DMS114 treated with DMSO at 0.1 percent for 48 hours (cell line): Measurements from ENCODE around the gene PGLYRP2.

Source experiments
- DNase-seq: peaks from one replicate; lab custom pipeline; 2025; ENCODE audit not compliant: unreplicated experiment; lab: John Stamatoyannopoulos, UW

The PGLYRP2 gene

DNA sequence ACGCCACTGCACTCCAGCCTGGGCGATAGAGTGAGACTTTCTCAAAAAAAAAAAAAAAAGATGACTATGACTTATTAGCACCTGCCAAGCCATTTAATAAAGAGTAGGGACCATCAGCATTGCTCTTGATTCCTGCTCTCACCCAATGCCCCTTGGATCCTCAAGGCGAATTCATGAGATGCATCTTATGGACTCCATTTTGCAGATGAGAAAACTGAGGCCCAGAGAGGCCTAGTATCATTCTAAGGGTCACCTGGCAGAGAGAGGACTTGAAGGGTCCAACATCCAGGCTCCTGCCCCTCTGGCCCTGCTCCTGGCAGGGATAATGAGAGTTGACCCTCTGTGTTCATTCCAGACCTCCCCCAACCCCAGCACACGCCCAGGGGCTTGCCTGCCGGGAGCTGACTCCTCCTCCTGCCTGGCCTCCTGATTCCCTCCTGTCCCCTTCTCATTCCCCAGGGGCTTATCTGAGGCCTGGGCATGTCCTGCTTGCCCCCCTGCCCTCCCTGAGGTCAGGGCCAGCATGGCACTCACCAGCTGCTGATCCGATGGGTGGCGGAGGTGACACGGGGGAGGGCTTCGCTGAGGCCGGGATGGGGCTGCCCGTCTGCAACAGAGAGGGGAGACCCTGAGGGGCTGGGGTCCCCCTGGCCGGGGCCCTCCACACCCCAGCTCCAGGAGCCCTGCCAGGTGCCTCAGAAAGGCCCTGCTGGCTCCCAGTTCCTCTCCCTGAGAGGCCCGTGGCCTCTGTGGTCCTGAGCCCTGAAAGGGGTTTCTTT, 37.0 kb downstream of the PGLYRP2 start:
- no peak for DNase-seq

DNA sequence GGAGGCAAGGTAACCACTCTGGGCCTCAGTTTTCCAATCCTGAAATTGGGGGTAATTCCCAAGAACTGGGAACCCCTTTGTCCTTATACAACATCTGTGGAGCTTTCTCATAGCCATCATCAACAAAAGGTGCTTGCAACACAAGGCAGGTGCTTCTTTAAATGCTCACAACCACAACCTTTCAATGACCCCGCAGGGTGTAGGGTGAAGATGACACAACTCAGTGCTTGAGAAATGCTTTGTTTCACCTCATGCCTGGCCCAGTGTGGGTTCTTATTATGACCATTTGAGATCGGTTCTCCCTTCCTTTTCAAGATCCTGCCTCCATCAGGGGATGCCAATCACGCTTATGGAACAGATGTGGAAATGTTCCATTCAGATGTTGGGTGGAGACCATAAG, 38.0 kb downstream of the PGLYRP2 start:
- no peak for DNase-seq

DNA sequence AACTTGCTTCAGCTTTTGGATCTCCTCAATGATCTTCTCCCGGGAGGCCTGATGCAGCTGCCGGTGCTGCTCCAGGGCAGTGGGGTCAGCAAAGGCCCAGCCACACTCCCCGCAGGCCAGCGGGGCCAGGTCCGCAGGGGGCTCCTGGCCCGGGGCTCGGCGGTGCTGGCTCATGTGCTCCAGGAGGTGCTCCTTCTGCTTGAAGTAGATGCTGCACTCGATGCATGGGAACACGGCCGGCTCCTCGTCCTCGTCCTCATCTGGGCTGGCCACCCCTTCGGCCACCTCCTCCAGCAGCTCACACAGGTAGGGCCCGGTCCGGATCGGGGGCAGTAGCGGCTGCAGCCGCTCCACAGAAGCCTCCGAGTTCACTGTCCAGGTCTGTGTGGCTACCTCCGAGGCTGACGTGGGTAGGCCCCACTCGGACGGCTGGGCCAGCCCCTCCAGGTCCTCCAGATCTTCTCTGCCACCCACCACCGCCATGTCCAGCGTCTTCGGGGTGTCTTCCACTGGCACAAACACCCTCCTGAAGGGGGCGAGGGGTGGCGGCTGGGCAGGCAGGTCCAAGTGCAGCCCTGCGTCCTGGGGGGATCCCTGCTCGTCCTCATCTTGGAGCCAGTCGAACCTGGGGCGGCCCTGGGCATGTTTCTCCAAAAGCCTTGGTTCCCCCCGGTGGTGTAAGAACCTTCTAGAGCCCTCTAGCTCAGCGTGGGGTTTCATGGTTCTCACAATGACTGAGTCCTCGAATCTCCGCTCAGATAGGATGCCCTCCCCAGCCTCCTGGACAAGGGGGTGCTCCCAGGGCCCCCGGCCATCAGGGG, 39.3 kb downstream of the PGLYRP2 start:
- DNase-seq: no peak

DNA sequence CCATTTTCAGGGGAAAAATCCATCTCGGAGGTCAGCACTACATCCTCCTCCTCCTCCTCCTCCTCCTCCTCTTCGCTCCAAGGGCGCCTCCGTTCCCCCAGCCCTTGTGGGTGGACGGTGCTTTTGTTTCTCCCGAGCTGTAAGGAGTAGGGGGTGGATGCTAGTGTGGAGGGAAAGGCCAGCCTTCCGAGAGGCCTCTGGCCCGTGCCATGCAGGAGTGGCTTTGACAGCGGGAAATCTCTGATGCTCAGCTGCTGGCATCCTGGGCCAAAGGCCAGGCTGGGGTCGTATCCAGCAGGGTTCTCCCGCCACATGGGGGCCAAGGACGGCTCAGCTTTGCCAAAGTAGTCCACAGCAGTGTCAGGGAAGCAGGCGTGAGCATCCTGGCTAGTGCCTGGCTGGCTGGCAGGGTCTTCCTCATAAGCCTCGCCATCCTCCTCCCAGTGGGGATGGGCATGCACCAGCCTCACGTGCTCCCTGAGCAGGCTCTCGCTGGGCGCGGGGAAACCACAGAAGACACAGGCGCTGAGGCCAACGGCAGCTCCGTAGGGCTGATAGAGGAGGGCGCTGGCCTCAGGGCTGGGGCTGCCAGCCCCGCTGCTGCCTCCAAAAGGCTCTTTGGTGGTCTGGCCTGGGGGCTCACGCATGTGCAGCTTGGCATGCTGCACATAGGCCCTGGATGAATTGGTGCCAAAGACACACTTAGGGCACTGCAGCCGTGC, 40.1 kb downstream of the PGLYRP2 start:
- no peak for DNase-seq

DNA sequence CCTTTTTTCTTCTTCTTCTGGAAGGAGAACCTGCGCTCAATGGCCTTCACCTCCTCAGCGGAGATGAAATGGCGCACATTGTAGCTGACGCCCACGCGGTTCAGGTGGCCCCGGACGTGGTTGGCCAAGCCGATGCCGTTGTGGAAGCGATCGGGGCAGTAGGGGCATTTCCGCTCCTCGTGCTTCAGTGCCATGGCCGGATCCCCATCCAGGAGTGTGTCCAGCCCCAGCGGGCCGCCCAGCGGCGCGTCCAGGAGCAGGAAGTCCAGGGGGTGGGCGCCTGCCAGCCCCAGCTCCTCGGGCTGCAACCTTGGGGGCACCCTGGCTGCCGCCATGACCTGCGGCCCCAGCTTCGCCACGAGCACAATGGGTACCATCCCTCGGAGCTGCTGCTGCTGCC, 40.7 kb downstream of the PGLYRP2 start:
- DNase-seq: no peak

DNA sequence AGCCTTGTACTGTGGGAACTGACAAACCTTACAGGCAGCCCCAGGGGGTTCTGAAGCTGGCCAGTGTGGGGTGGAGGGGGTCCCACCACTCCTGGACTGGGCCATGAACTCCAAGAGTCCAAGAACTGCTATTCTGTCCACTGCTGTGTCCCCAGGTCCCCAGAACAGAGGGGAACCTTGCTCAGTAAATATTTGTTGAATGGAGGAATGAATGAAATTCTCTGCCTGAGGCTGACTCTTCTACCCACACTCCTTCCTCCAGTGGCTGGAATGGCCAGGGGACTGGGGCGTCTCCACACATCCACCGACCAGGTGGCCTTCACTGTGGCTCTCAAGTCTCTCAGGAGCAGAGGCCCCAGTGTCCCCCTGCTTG, 41.2 kb downstream of the PGLYRP2 start:
- no peak for DNase-seq

DNA sequence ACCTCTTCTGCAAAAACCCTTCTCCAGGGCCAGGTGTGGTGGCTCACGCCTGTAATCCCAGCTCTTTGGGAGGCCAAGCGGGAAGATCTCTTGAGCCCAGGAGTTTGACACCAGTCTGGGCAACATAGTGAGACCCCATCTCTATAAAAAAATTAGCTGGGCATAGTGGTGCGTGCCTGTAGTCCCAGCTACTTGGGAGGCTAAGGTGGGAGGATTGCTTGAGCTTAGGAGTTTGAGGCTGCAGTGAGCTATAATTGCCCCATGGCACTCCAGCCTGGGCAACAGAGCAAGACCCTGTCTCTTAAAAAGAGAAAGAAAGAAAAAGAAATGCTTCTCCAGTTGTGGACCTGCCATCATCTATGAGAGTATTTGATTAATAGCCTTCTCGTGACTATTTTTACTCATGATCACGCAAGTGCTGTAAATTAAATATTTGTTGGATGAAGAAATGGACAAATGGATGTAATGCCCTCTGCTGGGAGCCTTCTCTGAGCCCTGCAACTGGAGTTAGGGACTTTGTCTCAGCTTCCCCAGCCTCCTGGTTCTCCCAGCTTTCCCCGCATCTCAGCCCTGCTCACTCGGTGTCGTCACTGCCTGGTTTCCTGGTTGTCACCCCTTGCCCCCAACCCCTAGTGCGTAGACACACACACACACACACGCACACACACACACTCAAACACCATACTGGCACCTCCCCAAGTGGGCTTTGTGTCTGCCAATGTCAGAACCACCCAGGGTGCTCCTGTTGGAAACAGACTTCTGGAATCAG, 41.8 kb downstream of the PGLYRP2 start:
- no peak for DNase-seq

DNA sequence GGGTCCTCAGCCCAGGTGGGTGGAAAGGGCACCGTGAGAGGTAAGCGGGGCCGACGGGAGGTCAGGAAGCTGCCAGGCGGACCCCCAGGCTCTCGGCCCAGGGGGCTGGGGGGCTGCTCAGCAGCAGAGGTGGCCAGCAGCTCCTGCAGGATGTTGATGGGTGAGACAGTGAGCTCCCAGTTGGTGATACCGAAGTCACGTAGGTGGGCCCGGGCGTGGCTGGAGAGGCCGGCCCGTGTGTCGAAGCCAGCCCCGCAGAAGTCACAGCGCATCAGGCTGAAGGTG, 42.5 kb downstream of the PGLYRP2 start:
- DNase-seq: no peak

DNA sequence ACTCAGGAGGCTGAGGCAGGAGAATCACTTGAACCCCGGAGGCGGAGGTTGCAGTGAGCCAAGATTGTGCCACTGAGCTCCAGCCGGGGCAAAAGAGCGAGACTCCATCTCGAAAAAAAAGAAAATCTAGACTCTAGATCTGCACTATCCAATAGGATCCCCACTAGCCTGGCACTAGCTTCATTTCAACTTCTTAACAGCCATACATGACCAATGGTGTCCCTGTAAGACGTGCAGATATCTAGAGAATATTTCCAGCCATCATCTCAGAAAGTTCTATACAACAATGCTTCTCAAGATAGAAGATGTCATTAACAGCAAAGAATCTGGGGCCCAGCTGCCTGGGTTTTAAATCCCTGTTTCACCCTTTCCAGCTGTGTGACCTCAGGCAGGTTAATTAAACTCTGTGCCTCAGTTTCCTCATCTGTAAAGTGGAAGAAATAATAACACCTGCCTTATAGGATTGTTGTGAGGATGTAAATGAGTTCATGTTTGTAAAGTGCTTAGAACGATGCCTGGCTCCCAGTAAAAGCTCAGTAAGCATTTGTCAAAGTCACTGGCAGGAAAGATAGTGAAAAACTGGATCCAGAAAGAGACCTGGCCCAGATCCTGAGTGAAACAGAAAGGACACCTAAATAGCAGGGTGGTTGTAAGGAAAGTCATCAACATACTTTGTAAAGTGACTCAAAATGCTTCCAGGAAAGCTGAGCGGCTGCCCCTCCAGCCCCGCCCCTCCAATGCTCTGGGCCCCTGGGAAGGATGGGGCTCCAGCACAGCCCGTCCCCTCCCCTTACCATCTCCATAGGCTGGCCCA, 43.1 kb downstream of the PGLYRP2 start:
- DNase-seq: no peak

DNA sequence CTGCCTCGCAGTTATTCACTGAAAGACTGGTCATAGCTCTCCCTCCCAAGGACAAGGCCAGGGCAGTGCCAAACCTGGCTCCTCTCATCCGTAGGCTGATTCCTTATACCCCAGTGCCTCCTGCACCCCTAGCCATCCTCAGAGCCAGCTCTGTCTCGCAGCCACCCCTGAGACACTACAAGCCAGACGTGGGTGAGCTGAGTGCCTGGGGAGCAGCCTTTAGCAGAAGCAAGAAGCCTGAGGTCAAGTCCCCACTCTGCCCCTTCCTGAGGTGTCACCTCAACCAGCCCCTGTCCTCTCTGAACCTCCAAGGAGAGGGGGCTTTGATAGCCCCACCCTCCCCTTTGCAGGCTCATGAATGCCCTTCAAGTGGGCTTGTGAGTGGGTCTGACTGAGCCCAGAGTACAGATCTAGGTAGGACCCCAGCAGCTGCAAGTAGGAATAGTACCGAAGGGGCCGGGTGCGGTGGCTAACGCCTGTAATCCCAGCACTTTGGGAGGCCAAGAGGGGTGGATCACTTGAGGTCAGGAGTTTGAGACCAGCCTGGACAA, 45.7 kb downstream of the PGLYRP2 start:
- no peak for DNase-seq

DNA sequence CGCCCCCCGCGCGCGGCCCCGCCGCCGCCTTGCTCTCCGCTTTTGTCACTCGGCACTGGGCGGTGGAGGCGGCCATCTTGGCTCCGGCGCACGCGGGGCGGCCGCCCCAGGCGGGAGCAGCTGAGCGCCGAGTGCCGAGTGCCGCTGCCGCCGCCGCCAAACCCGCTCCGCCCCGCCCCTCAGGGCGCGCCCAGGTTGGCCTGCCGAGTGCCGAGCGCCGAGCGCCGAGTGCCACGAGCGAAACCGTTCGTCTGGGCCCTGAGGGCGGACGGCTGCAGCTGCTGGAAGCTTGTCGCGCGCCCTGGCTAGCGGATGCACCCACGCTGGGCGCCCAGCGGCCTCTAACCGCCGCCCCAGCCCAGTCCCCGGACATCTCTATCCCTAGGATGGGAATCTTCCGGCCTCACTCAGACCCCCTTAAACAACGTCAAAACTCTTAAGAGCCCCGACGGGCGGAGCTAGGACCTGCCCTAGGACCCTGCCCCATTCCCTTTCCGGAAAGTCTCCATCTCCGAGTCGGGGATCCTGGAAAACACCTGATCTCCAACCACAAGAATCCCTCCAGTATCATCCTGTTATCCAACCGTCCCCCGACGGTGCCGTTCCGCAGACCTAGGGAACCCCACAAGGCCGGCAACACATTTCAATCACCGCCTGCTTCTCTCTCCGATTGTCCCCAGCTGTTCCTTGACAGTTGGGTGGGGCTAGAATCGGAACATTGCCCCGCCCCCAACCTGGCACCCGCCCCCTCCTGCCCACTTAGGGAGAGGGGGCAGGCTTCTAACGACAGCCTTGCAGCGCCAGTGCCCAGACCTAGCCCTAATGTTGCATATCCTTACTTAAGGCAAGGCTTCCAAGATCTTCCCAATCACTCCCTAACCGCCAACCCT, 46.4 kb downstream of the PGLYRP2 start:
- DNase-seq: peak; percentile 77

DNA sequence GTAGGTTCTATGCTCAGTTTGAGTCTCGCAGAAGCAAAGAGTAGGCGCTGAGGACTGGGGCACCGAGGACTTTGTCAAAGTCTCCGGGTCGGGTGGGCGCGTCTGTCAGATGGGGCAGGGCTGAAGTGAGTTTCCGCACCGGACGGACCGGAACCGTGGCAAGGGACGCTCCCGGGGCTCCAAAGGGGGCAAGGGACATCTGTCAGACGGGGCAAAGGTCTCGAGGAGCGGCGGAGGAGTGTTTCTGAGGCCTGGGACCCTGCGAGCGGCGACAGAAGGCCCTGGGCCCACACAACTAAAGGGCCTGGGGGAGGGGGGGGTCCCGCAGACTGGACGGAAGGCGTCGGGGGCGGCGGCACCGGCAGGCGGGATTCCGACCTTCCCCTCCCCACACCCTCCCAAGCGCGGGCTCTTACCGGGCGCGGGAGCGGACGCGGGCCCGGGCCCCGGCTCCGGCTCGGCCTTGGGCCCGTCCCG, 47.2 kb downstream of the PGLYRP2 start:
- DNase-seq: no peak

DNA sequence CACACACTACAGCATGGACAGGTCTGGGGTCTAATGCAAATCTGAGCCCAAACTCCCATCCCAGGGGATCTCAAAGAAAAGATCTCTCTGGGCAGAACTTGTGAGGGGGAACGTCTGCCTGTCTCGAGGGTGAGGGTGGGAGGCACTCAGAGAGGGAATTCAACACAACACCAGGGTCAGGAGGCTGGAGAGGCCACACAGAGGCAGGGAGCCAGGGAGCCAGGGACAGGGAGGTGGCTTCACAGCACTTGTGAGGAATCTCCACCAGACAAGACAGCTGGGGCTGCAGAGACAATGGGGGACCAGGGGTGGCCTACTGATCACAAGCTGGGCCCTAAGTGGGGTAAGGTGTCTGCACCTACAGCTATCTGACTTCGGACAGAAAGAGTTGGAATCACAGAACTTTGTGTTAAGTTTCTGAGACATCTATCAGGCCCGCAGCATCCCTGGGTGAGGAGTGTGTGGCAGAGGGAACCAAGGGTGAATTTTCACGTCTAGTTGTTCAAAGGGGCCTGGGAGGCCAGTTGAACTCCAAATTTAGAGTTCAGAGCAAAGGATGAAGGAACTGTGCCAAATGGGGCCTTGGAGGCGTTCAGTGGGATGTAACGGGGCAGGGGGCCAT, 47.8 kb downstream of the PGLYRP2 start:
- DNase-seq: no peak

DNA sequence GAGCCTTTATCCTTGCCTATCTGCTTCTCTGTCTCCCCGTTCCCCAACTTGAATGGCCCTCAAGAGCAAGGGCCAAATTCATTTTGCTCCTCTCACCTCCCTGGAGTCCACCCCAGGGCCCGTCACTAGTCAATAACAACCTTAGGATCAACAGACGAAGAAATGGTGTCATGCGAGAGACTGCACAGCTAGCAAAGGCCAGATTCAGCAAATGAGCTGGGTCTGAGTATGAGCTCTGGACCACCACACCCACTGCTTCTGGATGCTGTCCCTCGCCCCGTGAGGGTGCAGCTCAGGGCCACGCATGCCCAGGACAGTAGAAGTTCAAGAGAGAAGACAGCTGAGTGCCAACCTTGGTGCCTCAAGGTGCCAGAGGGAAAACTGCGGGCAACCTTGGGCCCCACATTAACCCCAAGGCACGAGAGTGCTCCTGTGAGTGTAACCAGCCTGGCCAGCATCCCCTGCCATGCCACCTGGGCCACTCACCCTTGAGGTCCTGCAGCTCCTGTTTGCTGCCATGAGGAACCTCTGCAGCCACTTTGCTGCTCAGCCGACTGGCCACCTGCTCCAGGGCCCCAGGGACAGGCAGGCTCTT, 48.7 kb downstream of the PGLYRP2 start:
- no peak for DNase-seq

DNA sequence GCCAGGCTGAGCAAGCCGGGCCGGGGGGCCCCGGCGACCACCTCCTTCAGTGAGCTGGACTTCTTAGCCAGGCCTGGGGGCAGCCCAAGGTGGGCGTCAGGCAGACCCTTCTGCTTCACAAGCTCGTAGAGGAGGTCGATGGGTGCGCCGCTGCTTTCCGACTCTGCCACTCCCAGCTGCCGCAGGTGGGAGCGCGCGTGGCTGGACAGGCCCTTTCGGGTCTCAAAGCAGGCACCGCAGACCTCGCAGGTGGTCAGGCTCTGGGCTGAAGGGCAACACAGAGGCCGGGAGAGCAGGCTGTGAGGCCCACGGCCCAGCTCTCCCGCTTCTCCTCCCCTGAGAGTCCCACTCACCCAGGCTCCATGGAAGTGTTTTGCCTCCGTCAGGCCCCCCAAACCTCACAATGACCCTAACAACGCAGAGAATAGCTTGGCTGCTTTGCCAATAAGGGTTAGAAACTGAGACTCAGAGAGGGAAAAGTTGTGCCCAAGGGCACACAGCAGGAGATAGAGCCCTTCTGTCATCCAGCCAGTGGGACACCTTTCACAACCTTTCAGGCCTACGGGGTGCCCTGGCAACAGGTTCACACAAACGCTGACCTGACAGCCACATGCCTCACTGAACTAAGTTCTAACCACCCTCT, 49.4 kb downstream of the PGLYRP2 start:
- DNase-seq: no peak

DNA sequence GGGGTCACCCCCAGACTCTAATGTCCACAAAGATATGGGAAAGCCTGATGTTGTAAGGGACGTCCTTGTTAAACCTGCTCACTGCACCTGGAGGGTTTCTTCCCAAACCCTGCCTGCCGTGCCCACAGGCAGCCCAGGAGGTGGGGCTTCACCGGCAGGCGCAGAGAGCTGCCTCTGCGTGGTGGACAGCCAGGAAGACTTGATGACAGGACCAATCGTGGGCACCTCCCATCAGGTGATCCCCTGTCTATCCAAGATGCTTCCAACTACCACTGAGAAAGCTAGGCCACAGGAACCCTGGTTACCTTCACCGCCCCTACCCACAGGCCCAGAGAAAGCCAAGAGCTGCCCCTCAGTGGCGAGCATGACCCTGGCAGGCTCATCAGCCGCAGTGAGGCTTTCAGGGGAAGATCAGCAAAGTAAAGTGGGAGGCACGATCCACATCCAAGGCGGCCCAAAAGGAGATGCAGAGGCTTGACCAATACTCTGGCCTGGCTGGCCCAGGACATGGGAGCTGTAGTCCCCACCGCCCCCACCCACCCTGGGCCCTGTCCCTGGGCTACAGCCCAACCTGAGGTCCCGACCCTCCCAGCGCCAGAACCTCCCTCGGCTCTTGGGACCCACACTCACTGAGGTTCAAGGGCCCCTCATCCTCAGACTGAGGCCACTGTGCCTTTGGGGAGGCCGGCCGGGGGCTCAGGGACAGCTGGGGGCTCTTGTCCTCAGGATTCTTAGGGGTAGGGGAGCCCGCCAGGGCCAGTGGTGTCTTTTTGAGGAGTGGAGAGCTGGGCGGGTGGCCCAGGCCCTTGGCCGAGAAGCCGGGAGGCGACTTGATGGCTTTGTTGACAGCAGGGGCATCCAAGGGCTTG, 50.1 kb downstream of the PGLYRP2 start:
- DNase-seq: no peak

DNA sequence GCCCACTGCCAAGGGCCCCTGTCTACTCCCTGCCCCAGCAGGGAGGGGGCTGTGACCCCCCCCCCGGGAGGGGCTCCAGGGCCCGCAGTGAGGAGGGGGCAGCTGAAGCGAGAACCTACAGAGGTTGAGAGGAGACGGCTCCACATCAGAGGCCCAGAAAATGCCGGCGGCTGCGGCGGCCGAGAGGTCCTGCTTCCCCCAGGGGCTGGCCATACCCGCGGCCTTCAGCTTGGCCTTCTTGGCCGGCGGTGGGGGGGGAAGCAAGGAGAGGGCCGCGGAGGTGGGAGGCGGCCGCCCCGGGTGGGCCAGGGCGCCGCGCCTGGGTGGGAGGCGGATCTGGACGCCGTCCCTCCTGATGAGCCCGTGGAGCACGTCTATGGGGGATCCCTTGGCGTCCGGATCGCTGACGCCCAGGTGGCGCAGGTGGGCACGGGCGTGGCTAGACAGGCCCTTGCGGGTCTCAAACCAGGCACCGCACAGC, 51.3 kb downstream of the PGLYRP2 start:
- DNase-seq: no peak
